GM21619 (cell line): ENCODE data around the gene STYXL2.

Source experiments
- ATAC-seq: cut with Tn5 transposase; IDR thresholded peaks from one replicate; pipeline ENCODE4 v1.9.1; 2021; ENCODE audit not compliant: unreplicated experiment

STYXL2 gene

DNA sequence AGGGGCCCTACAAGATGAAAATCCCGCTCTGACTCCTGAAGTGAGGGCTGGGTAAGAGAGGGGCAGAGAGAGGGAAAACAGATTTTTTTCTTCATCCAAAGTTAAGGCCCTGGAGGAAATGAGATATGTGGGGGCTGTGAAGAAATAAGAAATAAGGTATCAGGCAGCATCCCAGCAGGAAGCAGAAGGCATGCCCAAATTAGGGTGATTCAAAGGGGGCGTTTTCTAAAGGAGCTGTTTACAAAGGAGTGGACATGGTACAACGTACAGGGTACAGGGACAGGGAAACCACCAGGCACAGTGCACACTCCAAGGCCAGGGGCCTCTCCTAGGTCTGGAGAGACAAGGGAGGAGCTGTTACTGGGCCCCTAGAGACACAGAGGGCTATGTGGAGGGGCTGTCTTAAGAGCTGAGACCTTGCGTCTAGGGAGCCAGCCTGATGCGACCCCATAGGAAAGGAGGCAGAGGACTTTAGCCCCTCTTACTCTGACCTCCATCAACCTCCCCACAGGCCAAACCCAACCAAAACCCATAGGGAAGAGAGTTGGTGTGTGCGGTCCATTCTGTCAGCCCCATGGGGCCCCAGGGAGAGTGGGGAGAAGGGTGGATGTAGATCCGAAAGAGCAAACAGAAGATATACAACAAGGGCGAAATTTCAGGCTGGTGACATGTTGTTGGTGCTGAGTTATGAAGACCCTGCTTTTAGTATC, 38.6 kb downstream of the STYXL2 start:
- ATAC-seq, result no peak

DNA sequence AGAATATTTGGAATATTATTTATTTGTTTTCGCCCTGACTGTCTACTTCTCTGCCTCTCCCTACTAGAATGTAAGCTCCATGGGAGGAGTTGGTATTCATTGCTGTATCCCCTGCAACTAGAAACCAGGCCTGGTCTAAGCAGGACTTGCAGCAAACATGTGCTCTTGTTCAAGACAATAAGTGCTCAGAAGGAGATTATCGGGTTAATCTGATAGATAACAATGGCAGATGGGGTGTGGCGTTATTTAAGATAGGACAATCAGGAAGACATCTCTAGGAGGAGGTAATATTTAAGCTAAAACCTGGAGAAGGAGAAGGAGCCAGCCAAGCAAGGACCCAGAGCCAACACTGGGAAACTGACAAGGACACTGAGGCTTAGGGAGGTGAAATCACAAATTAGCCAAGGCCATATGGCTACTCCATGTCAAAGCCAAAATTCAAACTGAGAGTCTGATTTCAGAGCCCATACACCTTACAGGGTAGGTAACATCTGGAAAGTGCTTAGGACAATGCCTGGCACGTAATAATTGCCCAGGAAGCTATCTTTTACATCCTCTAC, 41.5 kb downstream of the STYXL2 start:
- no peak for ATAC-seq

DNA sequence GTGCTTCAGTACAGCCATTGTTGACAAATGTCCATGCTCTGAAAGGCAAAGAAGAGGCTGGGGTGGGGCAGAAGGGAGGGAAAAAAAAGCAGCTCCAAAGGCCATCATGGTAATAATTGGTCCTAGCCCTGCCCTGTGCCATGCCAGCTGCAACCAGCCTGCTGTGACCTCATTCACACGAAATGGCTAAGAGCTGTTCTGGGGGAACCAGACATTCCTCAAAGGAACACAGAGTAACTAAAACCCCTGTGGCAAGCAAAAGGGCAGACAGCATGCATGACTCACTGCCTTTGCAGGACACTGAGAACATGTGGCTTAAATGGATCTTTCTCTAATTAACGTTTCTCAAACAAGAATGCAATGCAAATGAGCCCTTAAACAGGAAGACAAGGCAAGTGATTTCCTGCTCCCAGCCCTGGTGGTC, 42.3 kb downstream of the STYXL2 start:
- no peak for ATAC-seq

DNA sequence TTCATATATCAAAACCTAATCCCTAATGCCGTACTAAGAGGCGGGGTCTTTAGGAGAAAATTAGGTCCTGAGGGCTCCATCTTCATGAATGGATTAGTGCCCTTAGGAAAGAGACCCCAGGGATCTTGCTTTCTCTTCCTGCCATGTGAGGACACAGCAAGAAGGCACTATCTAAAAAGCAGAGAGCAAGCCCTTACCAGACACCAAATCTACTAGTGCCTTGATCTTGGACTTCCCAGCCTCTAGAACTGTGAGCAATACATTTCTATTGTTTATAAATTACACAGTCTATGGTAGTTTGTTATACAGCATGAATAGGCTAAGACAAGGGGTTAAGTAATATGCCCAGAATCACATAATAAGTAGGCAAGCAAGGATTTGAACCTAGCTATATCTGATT, 42.9 kb downstream of the STYXL2 start:
- ATAC-seq, result no peak

DNA sequence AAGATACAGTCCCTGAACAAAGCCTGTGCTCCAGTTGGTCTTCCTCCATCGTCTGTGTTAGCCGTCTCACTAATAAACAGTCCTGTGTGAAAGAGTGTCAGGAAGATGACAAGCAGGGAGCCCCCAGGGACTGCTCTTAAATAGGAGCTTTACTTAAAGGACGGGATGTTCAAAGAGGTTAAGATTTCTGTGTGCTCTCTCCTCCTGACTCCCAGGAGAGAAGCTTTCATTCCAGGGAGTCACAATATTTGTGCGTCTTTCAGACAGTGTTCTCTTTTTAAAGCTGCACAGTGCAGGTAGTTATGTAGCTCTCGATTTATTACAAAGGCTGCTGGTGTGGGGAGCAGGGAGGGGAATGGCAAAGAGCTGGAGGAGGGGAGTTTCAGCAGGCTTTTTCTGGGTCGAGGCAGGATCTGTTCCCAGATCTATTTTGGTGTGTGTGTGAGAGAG, 43.5 kb downstream of the STYXL2 start:
- ATAC-seq, result no peak

DNA sequence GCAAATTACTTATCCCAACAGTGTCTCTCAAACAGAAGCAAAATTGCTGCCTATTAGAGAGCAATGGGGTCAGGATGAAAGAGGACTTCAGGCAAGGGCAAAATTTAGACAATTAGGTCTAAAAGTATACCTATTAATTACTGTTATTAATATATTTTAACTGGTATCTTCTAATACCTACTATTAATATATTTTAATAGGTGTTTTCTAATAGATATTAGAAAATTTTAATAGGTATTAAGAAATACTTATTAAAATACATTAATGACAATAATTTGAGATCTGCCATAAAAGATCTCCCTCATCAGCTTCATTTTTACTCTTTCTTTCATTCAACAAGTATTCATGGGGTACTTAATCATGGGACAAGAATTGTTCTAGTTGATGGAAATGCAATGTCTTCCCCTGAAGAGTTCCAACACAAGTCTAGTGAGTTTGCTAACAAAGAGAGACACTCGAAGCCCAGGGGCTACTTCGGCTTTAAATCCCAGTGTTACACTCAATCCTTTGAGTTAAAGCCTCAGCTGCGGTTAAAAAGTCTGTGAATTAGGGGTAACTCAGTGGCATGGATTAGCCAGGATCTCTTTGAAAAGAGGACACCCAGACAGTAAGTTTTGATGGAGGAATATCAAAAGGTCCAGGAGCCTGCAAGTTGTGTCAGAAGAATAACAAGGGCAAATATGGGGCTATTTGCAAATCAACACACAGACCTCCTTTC, 44.1 kb downstream of the STYXL2 start:
- ATAC-seq, result no peak

DNA sequence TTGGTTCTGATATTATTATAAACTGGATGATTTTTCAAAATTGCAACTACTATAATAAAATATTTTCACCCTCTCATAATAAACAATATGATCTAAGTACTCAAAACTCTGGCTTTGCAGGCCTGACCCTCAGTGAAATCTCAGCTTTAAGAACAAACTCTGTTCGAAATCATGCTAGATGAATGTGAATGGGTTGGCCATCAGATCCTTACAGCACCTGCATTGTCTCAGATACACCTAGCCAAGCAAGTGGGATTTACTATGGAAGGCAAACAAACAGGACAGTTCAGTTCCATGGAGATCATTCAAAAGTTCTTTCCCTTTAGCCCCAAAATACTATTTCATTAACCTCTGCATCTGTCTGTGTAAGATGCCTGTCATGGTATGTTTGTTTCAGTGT, 44.8 kb downstream of the STYXL2 start:
- no peak for ATAC-seq

DNA sequence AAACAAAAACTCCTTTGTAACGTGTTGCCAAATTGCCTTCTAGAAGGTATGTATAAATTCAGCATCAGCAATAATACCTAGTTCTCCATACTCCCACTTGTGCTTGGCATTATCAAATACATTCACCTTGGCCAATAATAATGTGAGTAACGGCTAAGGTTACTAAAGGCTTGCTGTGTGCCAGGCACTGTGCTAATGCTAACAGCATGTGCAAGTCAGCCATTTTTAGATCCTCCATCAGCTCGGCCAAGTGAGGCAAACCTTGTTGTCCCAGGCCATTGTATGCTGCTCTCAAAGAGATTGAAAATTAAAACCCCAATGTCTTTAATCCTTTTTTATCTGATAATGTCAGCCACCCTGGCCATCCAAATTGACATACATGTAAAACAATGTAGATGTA, 48.1 kb downstream of the STYXL2 start:
- ATAC-seq, result no peak
